Activated CD4-positive, CD25-positive, alpha-beta regulatory T cell (primary cell): ENCODE measurements around the gene CBARP.
A peak's percentile ranks its signal among the peaks of the same experiment; 100 is the strongest.

Source experiments
- DNase-seq, 4 experiments: peaks; one replicate each; lab custom pipeline; 2025; lab: John Stamatoyannopoulos, UW

CBARP gene

GRCh38 chr19:1275976-1276627 lies 38.3 kb upstream of the CBARP start:
- no peak for DNase-seq

GRCh38 chr19:1275260-1275975 lies 37.6 kb upstream of the CBARP start, which contains the start of gene FAM174C:
TSS of gene FAM174C (plus strand) at chr19:1275530. CDS start at chr19:1275550, 20 bp downstream.
- peak; percentile 92 to 95 (median 94) for DNase-seq

DNA sequence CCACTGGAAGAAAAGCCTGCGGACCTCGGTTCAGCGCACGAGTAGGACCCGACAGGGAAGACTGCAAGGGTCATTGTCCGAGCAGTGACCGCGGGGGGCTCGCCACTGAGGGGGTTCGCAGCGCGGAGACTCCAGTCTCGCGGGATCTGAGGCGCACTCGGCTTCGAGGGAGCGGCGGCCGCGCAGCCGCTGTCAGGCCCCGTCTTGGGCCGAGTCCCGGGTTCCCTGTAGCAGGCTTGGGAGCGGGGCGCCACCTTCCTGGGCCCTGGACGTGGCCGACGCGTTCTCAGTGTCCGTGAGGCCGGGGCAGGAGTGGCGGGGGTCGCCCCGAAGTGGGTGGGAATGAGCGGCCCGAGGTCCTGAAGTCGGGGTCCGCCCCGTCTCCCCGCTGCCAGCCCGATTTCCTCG lies 37.1 kb upstream of the CBARP start:
- DNase-seq, result no peak

DNA sequence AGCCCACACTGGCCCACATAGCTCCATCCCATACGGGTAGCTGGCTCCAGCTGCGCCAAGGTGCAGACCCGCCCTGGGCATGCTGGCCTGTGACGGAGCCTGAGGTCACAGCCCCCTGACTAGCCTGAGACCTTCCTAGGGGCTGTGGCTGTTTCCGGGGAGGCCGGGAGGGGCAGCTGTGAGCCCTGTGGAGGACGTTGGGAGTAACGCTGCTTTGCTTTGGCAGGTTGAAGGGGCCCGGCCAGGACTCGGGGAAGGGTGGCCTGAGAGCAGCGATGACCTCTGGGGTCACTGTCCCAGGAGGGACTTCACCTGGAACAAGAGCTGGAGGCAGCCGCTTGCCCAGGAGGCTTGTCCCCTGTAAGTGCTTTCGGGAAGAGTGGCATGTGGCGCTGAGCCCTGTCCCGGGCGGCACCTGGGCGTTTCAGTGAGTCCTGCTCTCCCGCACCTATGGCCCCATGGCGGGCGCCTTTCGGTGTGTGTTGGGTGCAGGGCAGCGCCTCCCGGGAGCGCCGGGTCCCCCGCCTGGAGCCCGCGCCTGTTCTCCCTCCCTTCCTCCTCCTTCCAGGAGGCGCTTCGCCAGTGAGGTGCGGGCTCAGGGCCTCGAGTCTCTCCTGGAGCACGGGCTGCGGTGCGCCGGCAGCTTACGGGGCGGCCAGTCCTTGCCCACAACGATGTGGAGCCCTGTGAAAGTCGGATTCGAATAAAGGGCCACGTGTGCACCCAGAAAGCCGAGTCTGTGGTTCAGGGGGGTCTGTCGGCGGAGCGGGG lies 36.5 kb upstream of the CBARP start:
- no peak for DNase-seq

DNA sequence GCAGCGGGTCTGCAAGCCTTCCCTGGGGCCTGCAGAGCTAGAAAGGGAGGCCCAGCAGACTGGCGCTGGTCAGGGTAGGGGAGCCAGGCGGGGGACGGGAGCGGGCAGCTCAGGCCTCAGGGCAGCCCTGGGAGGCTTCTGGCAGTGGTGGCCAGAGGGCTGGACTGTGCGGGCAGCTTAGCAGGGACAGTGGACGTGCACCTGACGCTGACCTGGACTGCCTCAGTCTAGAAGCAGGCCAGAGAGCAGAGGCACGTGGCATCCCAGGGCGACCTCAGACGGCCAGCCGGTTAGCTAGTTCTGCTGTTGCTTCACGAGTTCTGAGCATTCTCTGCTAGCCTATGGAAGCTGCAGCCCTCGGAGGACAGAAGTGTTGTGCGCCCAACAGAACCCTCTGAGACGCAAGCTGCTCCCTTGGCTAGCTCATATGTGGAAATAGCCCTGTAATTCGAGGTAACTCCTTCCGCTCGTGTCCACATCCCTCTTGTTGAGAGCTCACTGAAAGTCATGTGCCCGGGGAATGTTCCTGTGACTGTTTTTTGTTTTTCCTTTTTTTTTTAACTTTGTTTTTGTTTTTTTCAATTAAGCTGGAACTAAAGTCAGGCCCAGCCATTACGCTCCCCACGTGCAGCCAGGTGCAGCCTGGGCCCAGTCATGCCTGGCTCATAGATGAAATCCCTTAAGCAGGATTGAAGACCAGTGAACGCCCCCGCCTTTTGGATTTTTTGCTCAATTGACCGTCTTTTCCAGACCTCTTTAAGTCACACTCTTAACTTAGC lies 35.6 kb upstream of the CBARP start:
- no peak for DNase-seq

GRCh38 chr19:1272423-1273262 lies 34.8 kb upstream of the CBARP start:
- DNase-seq, result no peak

- no peak for DNase-seq
Measured at GRCh38 chr19:1271528-1272422, 34.0 kb upstream of the CBARP start.

DNA sequence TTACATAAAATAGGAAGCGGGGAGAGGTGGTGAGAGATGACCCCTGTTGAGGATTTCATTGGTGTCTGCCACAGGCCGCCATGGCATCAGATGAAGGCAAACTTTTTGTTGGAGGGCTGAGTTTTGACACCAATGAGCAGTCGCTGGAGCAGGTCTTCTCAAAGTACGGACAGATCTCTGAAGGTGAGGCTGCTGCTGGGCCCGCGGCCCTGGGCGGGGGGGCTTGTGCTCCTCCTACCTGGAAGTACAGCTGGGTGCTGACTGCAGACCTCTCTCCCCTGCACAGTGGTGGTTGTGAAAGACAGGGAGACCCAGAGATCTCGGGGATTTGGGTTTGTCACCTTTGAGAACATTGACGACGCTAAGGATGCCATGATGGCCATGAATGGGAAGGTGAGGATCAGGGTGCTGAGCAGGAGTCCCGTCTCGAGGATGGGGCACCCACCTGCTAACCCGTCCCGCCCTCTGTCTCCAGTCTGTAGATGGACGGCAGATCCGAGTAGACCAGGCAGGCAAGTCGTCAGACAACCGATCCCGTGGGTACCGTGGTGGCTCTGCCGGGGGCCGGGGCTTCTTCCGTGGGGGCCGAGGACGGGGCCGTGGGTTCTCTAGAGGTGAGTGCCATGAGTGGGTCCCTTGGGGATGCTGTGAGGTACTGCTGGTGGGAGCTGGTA lies 33.2 kb upstream of the CBARP start:
- no peak for DNase-seq

DNA sequence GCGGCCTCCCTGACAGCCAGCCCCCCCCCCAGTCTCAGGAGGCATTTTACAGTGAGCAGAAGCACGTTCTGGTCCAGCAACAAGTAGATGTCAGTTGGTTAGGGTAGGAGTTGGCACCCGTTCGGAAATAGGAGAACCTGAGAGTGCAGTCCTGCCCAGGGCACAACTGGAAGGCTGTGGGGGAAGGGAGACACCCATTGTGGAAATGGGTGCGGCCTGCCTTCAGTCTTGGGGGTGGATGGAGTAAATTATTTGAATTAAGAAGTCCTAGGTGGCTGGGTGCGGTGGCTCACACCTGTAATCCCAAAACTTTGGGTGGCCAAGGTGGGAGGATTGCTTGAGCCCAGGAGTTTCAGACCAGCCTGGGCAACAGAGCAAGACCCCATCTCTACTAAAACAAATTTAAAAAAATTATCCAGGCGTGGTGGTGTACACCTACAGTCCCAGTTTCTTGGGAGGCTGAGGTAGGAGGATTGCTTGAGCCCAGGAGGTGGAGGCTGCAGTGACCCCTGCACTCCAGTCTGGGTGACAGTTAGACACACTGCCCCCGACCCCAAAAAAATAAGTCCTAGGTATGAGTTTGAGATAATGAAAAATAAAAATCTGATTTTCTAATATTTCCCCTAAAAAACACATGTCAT lies 32.5 kb upstream of the CBARP start:
- no peak for DNase-seq

DNA sequence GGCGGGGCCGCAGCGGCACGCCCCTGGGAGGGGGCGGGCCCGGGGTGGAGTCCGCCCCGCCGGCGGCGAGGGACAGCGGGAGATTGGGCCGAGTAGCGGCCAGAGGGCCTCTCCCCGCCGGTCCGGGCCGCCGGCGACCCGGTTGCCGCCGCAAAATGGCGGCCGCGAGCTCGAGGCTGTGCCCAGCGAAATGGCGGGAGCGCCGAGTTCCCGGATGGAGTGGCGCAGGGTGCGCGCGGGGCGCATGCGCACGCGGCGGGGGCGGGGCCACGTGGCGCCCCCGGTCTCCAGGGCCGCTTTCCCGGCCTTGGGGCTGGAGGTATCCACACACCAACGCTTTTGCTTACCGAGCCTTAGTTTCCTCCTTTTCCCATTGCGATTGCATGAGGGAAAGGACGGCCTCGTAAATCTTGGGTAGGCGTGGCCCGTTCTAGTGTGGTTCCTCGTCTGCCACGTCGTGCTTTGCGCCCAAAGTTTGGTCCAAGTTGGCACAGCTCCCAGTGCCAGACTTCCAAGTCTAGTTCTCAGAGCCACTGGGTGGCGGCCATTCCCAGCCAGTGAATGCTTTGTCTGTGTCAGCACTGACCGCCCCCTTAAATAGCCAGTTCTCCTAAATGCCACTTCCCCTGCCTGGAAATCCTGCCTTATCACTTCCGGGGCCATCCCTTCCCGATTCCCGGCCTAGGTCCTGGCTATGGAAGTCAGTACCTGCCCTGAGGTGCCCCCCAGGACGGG lies 31.8 kb upstream of the CBARP start:
- DNase-seq, result peak; percentile 73 to 81 (median 80)

DNA sequence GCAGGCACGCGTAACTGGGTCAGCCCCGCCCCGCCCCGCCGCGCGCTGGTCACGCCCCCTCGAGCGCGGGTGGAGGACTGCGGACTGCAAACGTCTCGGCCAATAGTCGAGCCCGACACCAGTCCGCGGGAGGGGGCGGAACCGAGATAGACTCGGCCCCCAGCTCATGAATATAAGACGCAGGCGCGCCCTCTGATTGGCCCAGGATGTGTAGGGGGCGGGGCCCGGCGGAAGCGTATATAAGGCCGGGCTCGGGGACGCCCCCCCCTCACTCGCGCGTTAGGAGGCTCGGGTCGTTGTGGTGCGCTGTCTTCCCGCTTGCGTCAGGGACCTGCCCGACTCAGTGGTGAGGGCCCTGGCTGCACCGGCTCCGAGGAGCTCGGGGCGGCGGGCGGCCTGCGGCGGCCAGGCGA lies 31.3 kb upstream of the CBARP start, which contains the start of gene CIRBP:
Gene CIRBP, plus strand, starts transcription at position 268 of the 413 bp plus-strand sequence. CDS start 1,602 bp downstream, outside the sequence.
- peak; percentile 98 to 99 (median 99) for DNase-seq

- DNase-seq, result no peak
Measured at GRCh38 chr19:1268226-1269064, 30.6 kb upstream of the CBARP start.

DNA sequence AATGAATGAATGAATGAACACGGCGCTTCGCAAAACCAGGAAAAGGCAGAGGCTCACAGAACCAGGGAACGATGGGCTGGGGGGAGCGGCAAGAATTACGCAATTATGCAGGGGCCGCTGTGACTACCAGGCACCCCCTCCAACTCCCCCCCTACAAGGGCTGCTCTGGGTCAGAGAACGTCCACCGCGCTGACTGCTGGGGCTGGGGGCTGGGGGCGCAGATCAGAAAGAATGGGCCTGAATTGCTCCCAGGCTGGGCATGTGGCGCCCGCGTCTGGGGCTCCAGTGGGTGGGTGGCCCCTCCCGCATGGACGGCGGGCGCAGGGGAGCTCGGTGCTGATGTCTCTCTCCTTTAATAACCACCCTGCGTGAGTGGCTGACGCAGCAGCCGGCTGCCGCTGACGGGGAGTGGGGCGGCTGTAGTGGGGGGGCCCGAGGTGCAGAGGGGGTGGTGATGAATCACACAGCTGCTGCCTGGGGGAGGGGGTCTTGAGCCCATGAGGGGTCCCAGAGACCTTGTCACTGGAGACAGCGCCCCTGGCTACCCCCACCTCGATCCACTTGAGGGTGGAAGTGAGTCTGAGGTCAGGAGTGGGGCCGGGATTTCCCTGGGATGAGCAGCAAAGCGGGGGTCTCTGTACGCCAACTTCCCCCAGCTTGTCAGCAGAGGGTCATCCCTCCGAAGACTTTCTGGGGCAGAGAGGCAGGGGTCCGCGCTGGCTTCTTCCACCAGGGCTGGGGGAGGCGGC lies 29.8 kb upstream of the CBARP start:
- no peak for DNase-seq

DNA sequence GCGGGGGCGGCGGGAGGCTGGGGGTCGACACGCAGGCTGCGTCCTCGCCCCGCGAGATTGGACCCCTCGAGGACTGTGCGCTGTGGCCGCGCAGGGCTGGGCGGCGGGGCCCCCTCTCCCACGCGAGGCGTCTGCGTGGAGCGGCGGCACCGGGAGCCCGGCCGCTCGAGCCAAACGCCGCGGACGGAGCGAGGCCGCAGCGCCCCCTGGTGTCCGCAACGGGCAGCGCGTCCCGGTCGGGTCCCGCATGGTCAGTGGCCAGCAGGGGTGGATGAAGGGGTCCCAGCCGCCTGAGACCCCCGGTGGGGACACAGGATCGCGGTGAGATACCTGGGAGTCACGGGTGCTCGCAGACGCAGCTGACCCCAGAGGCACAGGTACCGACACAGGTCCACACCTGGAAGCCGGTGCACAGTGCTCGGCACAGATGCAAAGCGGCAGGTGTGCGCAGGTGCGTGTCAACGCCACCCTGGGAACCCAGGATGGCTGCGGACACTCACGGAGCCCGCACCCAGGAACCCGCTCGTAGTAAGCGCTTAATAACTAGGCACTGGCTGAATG lies 29.2 kb upstream of the CBARP start:
- DNase-seq, result peak; percentile 53 to 62 (median 58)

DNA sequence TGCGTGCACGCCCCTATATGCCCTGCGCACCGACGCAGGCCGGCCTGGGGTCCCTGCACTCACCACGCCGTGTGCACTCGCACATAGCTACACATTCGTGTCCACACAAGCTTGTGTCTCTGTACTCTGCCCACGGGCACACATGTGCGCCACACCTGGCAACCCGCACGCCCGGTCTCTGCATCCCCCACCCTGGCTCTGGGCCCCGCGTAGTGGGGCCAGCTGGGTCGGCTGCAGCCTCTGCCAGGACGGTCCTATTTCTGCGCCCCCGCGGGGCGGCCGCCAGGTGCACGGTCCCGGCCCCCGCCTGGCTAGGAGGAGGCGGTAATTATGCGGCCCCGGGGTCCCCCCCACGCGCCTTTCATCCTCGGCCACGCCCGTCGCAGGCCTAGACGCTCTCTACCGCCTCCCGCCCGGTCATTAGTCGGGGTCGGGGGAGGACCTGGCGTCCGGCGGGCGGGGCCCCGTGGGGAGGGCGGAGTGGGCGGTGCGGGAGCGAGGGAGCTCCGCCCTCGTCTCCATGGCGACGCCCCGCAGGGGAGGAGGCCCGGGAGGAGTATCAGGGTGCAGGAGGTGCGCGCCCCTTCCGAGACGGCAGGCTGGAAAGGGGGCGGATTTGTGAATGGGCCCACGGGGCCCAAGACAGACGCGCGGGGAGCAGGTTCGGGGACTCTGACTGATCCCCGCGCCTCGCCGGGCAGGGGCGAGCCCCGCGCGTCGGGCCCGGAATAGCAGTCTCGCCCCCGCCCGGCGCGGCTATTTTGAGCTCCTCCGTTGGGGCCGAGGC lies 28.5 kb upstream of the CBARP start:
- peak; percentile 59 to 73 (median 70) for DNase-seq
